Caco-2 (cell line): Measurements from ENCODE around the gene ADK. TPM values are rescaled to one million over a fixed set of nuclear protein-coding genes. Genes with fewer than 3 reads are reported as not detected.

Experiments
- BruUV-seq: library from RNA; stranded (reverse); fragments of 400-500 nt; replicated peaks from 2 replicates; lab custom pipeline; 2021; lab: Mats Ljungman, UMichigan
- CTCF ChIA-PET: fragments of 300-600 bp; sonication (Branson Sonifier 250); formaldehyde crosslinking; loops from one replicate; lab custom pipeline; 2022; ENCODE audit warnings: antibody characterized with exemption; lab: Charles Lee
- POLR2A ChIA-PET: fragments of 300-600 bp; sonication (Branson Sonifier 250); formaldehyde crosslinking; loops from one replicate; lab custom pipeline; 2022; ENCODE audit warnings: antibody characterized with exemption; lab: Charles Lee
- DNase-seq, 2 experiments: peaks; one replicate each; pipeline versions ENCODE4 v3.0.0 to v3.0.0-alpha.2; 2020 to 2022
- H3K27me3 ChIP-seq: replicated peaks from 2 replicates; pipeline ENCODE4 v1.6.0; 2011; ENCODE audit warnings: low read length; ENCODE audit not compliant: control insufficient read depth, insufficient read depth
- H3K36me3 ChIP-seq: 2 replicates; pipeline ENCODE4 v1.5.1; 2011; ENCODE audit warnings: low read length; ENCODE audit not compliant: control insufficient read depth, insufficient read depth
- H3K4me1 ChIP-seq: fragments of 250-450 bp; sonication (Bioruptor Pico); 2 replicates; pipeline ENCODE4 v1.5.1; 2020; ENCODE audit warnings: mild to moderate bottlenecking
- H3K4me3 ChIP-seq: 2 replicates; pipeline ENCODE4 v1.5.1; 2011; ENCODE audit warnings: low read depth, mild to moderate bottlenecking, control low read depth, low read length
- H3K9me3 ChIP-seq: fragments of 250-450 bp; sonication (Bioruptor Pico); 2 replicates; pipeline ENCODE4 v1.5.1; 2020; ENCODE audit warnings: mild to moderate bottlenecking, moderate library complexity
- H3K27ac Mint-ChIP-seq: one replicate; pipeline ENCODE4 v1.8.0; 2022; ENCODE audit warnings: mixed read lengths; ENCODE audit not compliant: unreplicated experiment
- H3K27me3 Mint-ChIP-seq: one replicate; pipeline ENCODE4 v1.8.0; 2022; ENCODE audit warnings: mixed read lengths; ENCODE audit not compliant: insufficient read depth, unreplicated experiment
- H3K36me3 Mint-ChIP-seq: one replicate; pipeline ENCODE4 v1.8.0; 2022; ENCODE audit warnings: mild to moderate bottlenecking, mixed read lengths; ENCODE audit not compliant: insufficient read depth, unreplicated experiment
- H3K4me1 Mint-ChIP-seq: one replicate; pipeline ENCODE4 v1.8.0; 2022; ENCODE audit warnings: low read depth, mixed read lengths; ENCODE audit not compliant: unreplicated experiment
- H3K4me3 Mint-ChIP-seq: one replicate; pipeline ENCODE4 v1.8.0; 2022; ENCODE audit warnings: mild to moderate bottlenecking, moderate library complexity, mixed read lengths; ENCODE audit not compliant: unreplicated experiment
- H3K9me3 Mint-ChIP-seq: one replicate; pipeline ENCODE4 v1.8.0; 2022; ENCODE audit warnings: mixed read lengths; ENCODE audit not compliant: unreplicated experiment
- CTCF ChIP-seq, 2 experiments: fragments of 200-600 bp in 1 of 2; IDR thresholded peaks; 1 replicate in 1 of 2; 2 replicates in 1 of 2; pipeline versions ENCODE4 v1.5.1 to v1.8.0; 2011 to 2022; ENCODE audit warnings: antibody characterized with exemption in 1 of 2, control low read depth in 1 of 2, inconsistent platforms in 1 of 2, low read depth in 1 of 2, low read length in 1 of 2, mild to moderate bottlenecking in 1 of 2, moderate library complexity in 1 of 2; ENCODE audit not compliant: insufficient read depth in 1 of 2, severe bottlenecking in 1 of 2, unreplicated experiment in 1 of 2
- intact Hi-C: fragments of 100-400 bp; cut with micrococcal nuclease; formaldehyde crosslinking; loops from one replicate; pipeline ENCODE4 v1.10.0; 2022; ENCODE audit not compliant: unreplicated experiment
- total RNA-seq: library from RNA; stranded (reverse); gene quantifications from 2 replicates; pipeline ENCODE4 v1.2.3, GENCODE V29; 2022

Gene ADK
- total RNA-seq, 1 experiment from 2014 or later: 105 TPM

GRCh38 chr10:74282151-74282847 lies 131.3 kb downstream of the ADK start:
- intact Hi-C loops: no loop called here
- no peak for TF ChIP-seq CTCF (IDR thresholded peaks at IDR 0.05; ENCODE audit: insufficient read depth in 1 of 2, low read depth in 1 of 2, low read length in 1 of 2, severe bottlenecking in 1 of 2, unreplicated experiment in 1 of 2)
- ChIA-PET CTCF (no interaction called here), POLR2A (no interaction called here)
- Mint-ChIP-seq H3K4me1 (peaks cover 17% of the 10 kb centered on the region), H3K36me3 (peaks cover 30% of the 10 kb centered on the region), H3K27ac (no peak overlapping the region), H3K27me3 (no peaks in the 10 kb centered on the region), H3K4me3 (no peak overlapping the region), H3K9me3 (peaks cover 12% of the 10 kb centered on the region)
- peaks cover 6% of the 10 kb centered on the region; the same call in 1 of the 2 replicates for H3K4me1 ChIP-seq
- H3K27me3 ChIP-seq: no peaks in the 10 kb centered on the region
- H3K36me3 ChIP-seq: no peaks in the 10 kb centered on the region
- DNase-seq: no peak
- H3K4me3 ChIP-seq: no peak overlapping the region
- no peaks in the 10 kb centered on the region for H3K9me3 ChIP-seq
- no TSS peak for BruUV-seq

- H3K4me1 Mint-ChIP-seq: peaks cover 17% of the 10 kb centered on the region
- H3K36me3 ChIP-seq: no peaks in the 10 kb centered on the region
- ChIA-PET POLR2A (no interaction called here), CTCF (no interaction called here)
- peaks cover 30% of the 10 kb centered on the region for H3K36me3 Mint-ChIP-seq
- intact Hi-C loops: no loop called here
- no TSS peak for BruUV-seq
- DNase-seq: no peak
- H3K4me1 ChIP-seq: peaks cover 6% of the 10 kb centered on the region; the same call in 1 of the 2 replicates
- no peak overlapping the region for H3K27ac Mint-ChIP-seq
- no peaks in the 10 kb centered on the region for H3K9me3 ChIP-seq
- no peak for TF ChIP-seq CTCF (IDR thresholded peaks at IDR 0.05; ENCODE audit: insufficient read depth in 1 of 2, low read depth in 1 of 2, low read length in 1 of 2, severe bottlenecking in 1 of 2, unreplicated experiment in 1 of 2)
- no peaks in the 10 kb centered on the region for H3K27me3 Mint-ChIP-seq
- H3K4me3 Mint-ChIP-seq: no peak overlapping the region
- peaks cover 12% of the 10 kb centered on the region for H3K9me3 Mint-ChIP-seq
- no peak overlapping the region for H3K4me3 ChIP-seq
- no peaks in the 10 kb centered on the region for H3K27me3 ChIP-seq
These were observed 131.8 kb downstream of the ADK start for GRCh38 chr10:74282848-74283210.

GRCh38 chr10:74289188-74289587 lies 138.2 kb downstream of the ADK start:
- CTCF ChIA-PET: interaction anchor here (0.6 kb wide), 1 partner anchor 261 kb away, joined by 3 read pairs; no protein-coding TSS in a partner anchor
- Histone ChIP-seq H3K27me3 (no peaks in the 10 kb centered on the region), H3K4me1 (peaks cover 3% of the 10 kb centered on the region; the same call in 1 of the 2 replicates), H3K4me3 (no peak overlapping the region), H3K9me3 (no peaks in the 10 kb centered on the region), H3K36me3 (no peaks in the 10 kb centered on the region)
- peaks cover 24% of the 10 kb centered on the region for H3K36me3 Mint-ChIP-seq
- POLR2A ChIA-PET: no interaction called here
- no peak overlapping the region for H3K4me3 Mint-ChIP-seq
- H3K27me3 Mint-ChIP-seq: no peaks in the 10 kb centered on the region
- no peak overlapping the region for H3K27ac Mint-ChIP-seq
- intact Hi-C loops: no loop called here
- H3K9me3 Mint-ChIP-seq: peaks cover 12% of the 10 kb centered on the region
- TF ChIP-seq CTCF (IDR thresholded peaks at IDR 0.05; ENCODE audit: insufficient read depth in 1 of 2, low read depth in 1 of 2, low read length in 1 of 2, severe bottlenecking in 1 of 2, unreplicated experiment in 1 of 2): no peak
- peaks cover 10% of the 10 kb centered on the region for H3K4me1 Mint-ChIP-seq
- no TSS peak for BruUV-seq
- DNase-seq: no peak
